CD4-positive, alpha-beta T cell treated with Interferon alpha-2 for 1 hour (primary cell): ENCODE results near the gene SH3GL1.
A peak's percentile ranks its signal among the peaks of the same experiment; 100 is the strongest.

Source experiments
- DNase-seq, 2 donors: peaks; one replicate each; pipeline ENCODE4 v3.0.0-alpha.2; 2020 to 2022

SH3GL1 gene

GRCh38 chr19:4431808-4432674 lies 31.7 kb upstream of the SH3GL1 start:
- peak; percentile 8 to 42 for DNase-seq

- DNase-seq, result no peak
Measured at GRCh38 chr19:4431296-4431695, 30.9 kb upstream of the SH3GL1 start.

GRCh38 chr19:4430760-4431159 lies 30.4 kb upstream of the SH3GL1 start:
- DNase-seq, result peak; percentile 22 to 62

GRCh38 chr19:4429771-4430171 lies 29.4 kb upstream of the SH3GL1 start:
- DNase-seq, result no peak

- no peak for DNase-seq
Measured at GRCh38 chr19:4429256-4429655, 28.9 kb upstream of the SH3GL1 start.

GRCh38 chr19:4428326-4428975 lies 28.1 kb upstream of the SH3GL1 start:
- DNase-seq, result no peak

- DNase-seq, result no peak
Measured at GRCh38 chr19:4425537-4425936, 25.2 kb upstream of the SH3GL1 start.

GRCh38 chr19:4423416-4424126 lies 23.2 kb upstream of the SH3GL1 start:
- no peak for DNase-seq

GRCh38 chr19:4416268-4416667 lies 15.9 kb upstream of the SH3GL1 start:
- DNase-seq, result no peak

GRCh38 chr19:4415352-4415751 lies 15.0 kb upstream of the SH3GL1 start:
- DNase-seq, result no peak

- DNase-seq, result no peak
Measured at GRCh38 chr19:4414800-4415321, 14.5 kb upstream of the SH3GL1 start.

GRCh38 chr19:4414144-4414799 lies 13.9 kb upstream of the SH3GL1 start:
- DNase-seq, result no peak

GRCh38 chr19:4413588-4413987 lies 13.2 kb upstream of the SH3GL1 start:
- DNase-seq, result no peak

- no peak for DNase-seq
Measured at GRCh38 chr19:4409123-4409933, 9.0 kb upstream of the SH3GL1 start.

- DNase-seq, result no peak
Measured at GRCh38 chr19:4406626-4407025, 6.3 kb upstream of the SH3GL1 start.

- no peak for DNase-seq
Measured at GRCh38 chr19:4405977-4406376, 5.6 kb upstream of the SH3GL1 start.

GRCh38 chr19:4403005-4403761 lies 2.8 kb upstream of the SH3GL1 start:
- DNase-seq, result no peak

- DNase-seq, result peak; percentile 100
Measured at GRCh38 chr19:4402171-4403004, 2.0 kb upstream of the SH3GL1 start, which contains the start of gene CHAF1A. Gene CHAF1A, plus strand, starts transcription at chr19:4402640. Its CDS starts 123 bp downstream, at chr19:4402763.

- DNase-seq, result no peak
Measured at GRCh38 chr19:4401769-4402170, 1.4 kb upstream of the SH3GL1 start.

- peak; percentile 3 to 9 for DNase-seq
Measured at GRCh38 chr19:4399812-4400134, 574 bp downstream of the SH3GL1 start.
